Progenitor cell of endocrine pancreas (in vitro differentiated cells): ENCODE results near the gene MYMX. TPM values are rescaled to one million over a fixed set of nuclear protein-coding genes. Genes with fewer than 3 reads are reported as not detected.
A peak's percentile ranks its signal among the peaks of the same experiment; 100 is the strongest.
"Not testable (repeated sequence)": the region's sequence is repeated elsewhere in the genome, so short reads cannot be mapped to it uniquely, and the experiment has no call there.

Source experiments
- DNase-seq: peaks from one replicate; pipeline ENCODE4 v3.0.0; 2021; ENCODE audit warnings: low spot score; ENCODE audit not compliant: unreplicated experiment
- H3K27ac Mint-ChIP-seq: 2 replicates; pipeline ENCODE4 v1.8.0; 2021; ENCODE audit warnings: mild to moderate bottlenecking, moderate library complexity, mixed read lengths
- H3K27me3 Mint-ChIP-seq: 2 replicates; pipeline ENCODE4 v1.8.0; 2021; ENCODE audit warnings: mixed read lengths
- H3K36me3 Mint-ChIP-seq: 2 replicates; pipeline ENCODE4 v1.8.0; 2022; ENCODE audit warnings: mixed read lengths; ENCODE audit not compliant: insufficient read depth
- H3K4me1 Mint-ChIP-seq: 2 replicates; pipeline ENCODE4 v1.8.0; 2021; ENCODE audit warnings: low read depth, mixed read lengths
- H3K4me3 Mint-ChIP-seq: 2 replicates; pipeline ENCODE4 v1.8.0; 2021; ENCODE audit warnings: low read depth, mild to moderate bottlenecking, moderate library complexity, mixed read lengths
- H3K9me3 Mint-ChIP-seq: 2 replicates; pipeline ENCODE4 v1.8.0; 2021; ENCODE audit warnings: low read depth, mixed read lengths
- CTCF ChIP-seq: fragments of 200-600 bp; sonication (generic); IDR thresholded peaks from one replicate; pipeline ENCODE4 v1.5.0; 2021; ENCODE audit warnings: antibody characterized with exemption, mild to moderate bottlenecking; ENCODE audit not compliant: unreplicated experiment
- total RNA-seq: library from RNA; stranded (reverse); gene quantifications from 2 replicates; pipeline ENCODE4 v1.2.1, GENCODE V29; 2021

Gene MYMX
- total RNA-seq, 1 donor from 2014 or later: not detected

GRCh38 chr6:44228031-44228430, 11.3 kb downstream of the MYMX start:
- no peak for DNase-seq
- no peak for TF ChIP-seq CTCF
- peaks cover 27% of the 10 kb centered on the region for H3K4me1 Mint-ChIP-seq
- peak overlapping the region; percentile 33 for H3K27ac Mint-ChIP-seq
- peaks cover 9% of the 10 kb centered on the region for H3K27me3 Mint-ChIP-seq
- H3K4me3 Mint-ChIP-seq: no peak overlapping the region
- no peaks in the 10 kb centered on the region for H3K9me3 Mint-ChIP-seq
- peaks cover 5% of the 10 kb centered on the region for H3K36me3 Mint-ChIP-seq

DNA sequence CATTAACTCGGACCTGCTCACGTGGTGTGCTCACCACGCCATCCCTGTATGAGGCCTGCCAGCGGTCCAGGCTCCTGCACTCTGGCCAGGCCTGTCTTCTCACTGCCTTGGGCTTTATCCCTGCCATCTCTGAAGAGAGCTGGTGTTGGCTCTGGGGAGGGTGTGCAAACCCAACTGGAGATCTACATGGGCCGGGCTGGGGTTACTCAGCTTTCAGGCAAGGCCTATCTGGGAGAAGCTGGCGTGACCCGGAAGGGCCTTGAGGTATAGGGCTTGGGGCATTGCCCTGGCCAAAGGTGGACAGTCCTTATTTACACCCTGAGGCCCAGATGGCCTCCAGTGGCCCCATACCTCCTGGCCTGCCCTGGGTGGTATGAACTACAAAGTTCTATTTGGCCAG, 11.7 kb downstream of the MYMX start:
- Mint-ChIP-seq H3K27me3 (peaks cover 7% of the 10 kb centered on the region), H3K9me3 (no peaks in the 10 kb centered on the region), H3K36me3 (peaks cover 5% of the 10 kb centered on the region), H3K4me3 (no peak overlapping the region), H3K4me1 (peaks cover 26% of the 10 kb centered on the region), H3K27ac (no peak overlapping the region)
- DNase-seq: no peak
- no peak for TF ChIP-seq CTCF

- DNase-seq: no peak
- Mint-ChIP-seq H3K27me3 (peaks cover 7% of the 10 kb centered on the region), H3K4me1 (peaks cover 26% of the 10 kb centered on the region), H3K27ac (no peak overlapping the region), H3K36me3 (peaks cover 5% of the 10 kb centered on the region), H3K9me3 (no peaks in the 10 kb centered on the region), H3K4me3 (no peak overlapping the region)
- no peak for TF ChIP-seq CTCF
These were observed 12.1 kb downstream of the MYMX start for GRCh38 chr6:44228836-44229235.

DNA sequence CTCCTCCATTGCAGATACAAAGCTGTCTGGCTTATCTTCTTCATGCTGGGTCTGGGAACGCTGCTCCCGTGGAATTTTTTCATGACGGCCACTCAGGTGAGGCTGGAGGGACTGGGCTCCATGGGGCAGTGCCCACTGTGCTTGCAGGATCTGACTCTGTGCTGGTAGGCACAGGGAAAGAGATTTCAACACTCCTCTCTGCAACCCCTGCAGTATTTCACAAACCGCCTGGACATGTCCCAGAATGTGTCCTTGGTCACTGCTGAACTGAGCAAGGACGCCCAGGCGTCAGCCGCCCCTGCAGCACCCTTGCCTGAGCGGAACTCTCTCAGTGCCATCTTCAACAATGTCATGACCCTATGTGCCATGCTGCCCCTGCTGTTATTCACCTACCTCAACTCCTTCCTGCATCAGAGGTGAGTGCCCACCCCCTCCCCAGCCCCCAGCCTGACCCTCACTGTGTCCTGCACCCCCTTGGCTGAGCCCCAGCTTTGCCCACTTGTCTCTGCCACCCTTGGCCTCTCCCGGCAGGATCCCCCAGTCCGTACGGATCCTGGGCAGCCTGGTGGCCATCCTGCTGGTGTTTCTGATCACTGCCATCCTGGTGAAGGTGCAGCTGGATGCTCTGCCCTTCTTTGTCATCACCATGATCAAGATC, 12.8 kb downstream of the MYMX start:
- H3K9me3 Mint-ChIP-seq: no peaks in the 10 kb centered on the region
- DNase-seq: no peak
- H3K4me3 Mint-ChIP-seq: no peak overlapping the region
- H3K27me3 Mint-ChIP-seq: peaks cover 4% of the 10 kb centered on the region
- no peak for TF ChIP-seq CTCF
- no peak overlapping the region for H3K27ac Mint-ChIP-seq
- peaks cover 20% of the 10 kb centered on the region for H3K4me1 Mint-ChIP-seq
- peaks cover 5% of the 10 kb centered on the region for H3K36me3 Mint-ChIP-seq

- no peak overlapping the region for H3K4me3 Mint-ChIP-seq
- no peak overlapping the region for H3K27ac Mint-ChIP-seq
- H3K4me1 Mint-ChIP-seq: peaks cover 18% of the 10 kb centered on the region
- H3K27me3 Mint-ChIP-seq: no peaks in the 10 kb centered on the region
- H3K9me3 Mint-ChIP-seq: no peaks in the 10 kb centered on the region
- DNase-seq: no peak
- H3K36me3 Mint-ChIP-seq: peaks cover 5% of the 10 kb centered on the region
- TF ChIP-seq CTCF: no peak
These were observed 13.4 kb downstream of the MYMX start for GRCh38 chr6:44230034-44230675.

DNA sequence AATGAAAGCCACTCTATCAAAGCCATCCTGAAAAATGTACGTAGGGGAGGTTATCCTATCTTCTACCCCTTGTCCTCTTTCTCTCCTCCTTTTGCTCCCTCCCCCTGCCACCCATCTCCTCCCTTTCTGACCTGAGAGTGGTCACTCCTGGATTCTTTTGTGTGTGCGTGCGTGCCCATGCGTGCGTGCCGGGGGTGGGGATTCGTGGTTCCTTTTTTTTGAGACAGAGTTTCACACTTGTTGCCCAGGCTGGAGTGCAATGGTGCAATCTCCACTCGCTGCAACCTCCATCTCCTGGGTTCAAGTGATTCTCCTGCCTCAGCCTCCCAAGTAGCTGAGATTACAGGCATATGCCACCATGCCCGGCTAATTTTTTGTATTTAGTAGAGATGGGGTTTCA, 14.7 kb downstream of the MYMX start:
- H3K4me3 Mint-ChIP-seq, H3K9me3 Mint-ChIP-seq, DNase-seq, H3K27ac Mint-ChIP-seq, H3K36me3 Mint-ChIP-seq, H3K27me3 Mint-ChIP-seq: not testable (repeated sequence)
- peaks cover 11% of the 10 kb centered on the region for H3K4me1 Mint-ChIP-seq
